GM12801 (cell line): ENCODE results near the gene MIA2.

Experiments
- CTCF ChIP-seq: IDR thresholded peaks from one replicate; pipeline ENCODE4 v1.5.1; 2011; ENCODE audit warnings: control low read depth; ENCODE audit not compliant: insufficient read length; ENCODE audit errors: extremely low read depth

Gene MIA2

GRCh38 chr14:39406560-39406959 lies 172.8 kb downstream of the MIA2 start:
- TF ChIP-seq CTCF, result no peak

DNA sequence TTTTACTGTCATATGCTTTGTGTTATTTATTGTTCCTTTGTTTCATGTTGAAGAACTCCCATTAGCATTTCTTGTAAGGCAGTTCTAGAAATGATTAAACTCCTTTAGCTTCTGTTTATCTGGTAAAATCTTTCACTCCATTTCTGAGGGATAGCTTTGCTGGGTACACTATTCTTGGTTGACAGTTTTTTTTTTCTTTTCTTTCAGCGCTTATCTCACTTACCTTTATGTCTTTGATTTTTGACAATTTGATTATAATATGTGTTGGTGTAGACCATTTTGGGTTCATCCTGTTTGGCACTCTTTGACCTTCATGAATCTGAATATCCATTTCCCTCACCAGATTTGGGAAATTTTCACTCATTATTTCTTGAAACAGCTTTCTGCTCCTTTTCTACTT lies 182.4 kb downstream of the MIA2 start:
- no peak for TF ChIP-seq CTCF

- no peak for TF ChIP-seq CTCF
These were observed 183.3 kb downstream of the MIA2 start for GRCh38 chr14:39417014-39417413.

DNA sequence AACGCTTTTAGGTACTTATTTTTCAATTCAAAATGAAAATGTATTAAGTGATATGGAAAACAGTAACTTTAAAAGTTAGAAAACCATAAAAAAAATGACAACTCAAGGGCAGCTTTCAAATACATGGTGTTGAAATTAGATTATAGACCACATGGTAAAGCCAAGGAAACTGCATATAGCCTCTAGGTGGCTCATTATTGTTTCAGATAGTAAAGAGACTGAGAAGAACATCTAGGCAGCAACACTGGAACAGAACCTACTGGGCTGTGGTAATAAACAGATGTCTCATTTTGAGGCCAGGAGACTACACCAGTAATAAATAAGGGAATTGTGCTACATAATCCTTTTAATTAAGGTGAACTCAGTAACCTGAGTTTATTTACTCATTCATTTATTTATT lies 185.6 kb downstream of the MIA2 start:
- TF ChIP-seq CTCF, result no peak

DNA sequence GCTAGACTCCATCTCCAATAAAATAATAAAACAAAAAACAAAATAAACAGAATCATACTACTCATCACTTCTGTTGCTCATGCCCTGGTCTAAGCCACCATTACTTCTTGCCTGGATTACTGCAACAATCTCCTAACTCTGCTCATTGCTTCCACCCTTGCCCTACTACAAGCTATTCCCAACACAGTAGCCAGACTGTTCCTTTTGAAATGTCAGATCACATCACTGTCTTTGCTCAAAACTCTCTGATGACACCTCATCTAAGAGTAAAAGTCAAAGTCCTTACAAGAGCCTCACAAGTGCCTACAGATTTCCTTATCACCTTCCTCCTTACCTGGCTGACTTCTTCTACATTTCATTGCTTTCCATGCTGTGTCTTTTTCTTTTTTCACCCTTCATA lies 188.5 kb downstream of the MIA2 start:
- TF ChIP-seq CTCF, result no peak

DNA sequence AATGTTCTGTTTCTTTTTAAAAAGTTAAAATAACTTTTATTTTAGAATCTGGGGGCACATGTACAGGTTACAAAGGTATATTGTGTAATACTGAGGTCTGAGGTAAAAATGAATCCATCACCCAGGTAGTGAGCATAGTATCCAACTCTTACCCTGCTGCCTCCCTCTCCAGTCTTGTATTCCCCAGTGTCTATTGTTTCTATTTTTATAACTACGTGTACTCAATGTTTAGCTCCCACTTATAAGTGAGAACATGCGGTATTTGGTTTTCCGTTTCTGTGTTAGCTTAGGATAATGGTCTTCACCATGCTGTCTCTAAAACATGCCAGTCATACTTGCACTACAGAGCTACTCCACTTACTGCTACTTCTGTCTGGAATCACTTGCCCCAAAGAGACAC lies 190.1 kb downstream of the MIA2 start:
- no peak for TF ChIP-seq CTCF

DNA sequence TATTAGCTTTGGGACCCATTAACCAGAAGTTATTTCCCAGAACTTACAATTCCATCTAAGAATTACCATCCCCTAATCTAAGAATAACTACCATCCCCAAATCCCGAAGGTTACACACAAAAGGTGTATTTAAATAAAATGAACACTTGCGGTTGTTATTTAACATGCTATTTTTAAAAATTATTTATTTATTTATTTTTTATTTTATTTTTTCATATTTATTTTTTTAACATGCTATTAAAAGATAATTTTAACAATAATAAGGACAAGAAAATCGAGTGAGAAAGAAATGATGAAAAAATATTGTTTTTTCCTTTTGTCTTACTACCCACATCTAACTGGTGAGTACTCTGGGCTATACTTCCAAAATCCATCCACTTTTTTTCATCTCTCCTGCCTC lies 192.2 kb downstream of the MIA2 start:
- no peak for TF ChIP-seq CTCF

DNA sequence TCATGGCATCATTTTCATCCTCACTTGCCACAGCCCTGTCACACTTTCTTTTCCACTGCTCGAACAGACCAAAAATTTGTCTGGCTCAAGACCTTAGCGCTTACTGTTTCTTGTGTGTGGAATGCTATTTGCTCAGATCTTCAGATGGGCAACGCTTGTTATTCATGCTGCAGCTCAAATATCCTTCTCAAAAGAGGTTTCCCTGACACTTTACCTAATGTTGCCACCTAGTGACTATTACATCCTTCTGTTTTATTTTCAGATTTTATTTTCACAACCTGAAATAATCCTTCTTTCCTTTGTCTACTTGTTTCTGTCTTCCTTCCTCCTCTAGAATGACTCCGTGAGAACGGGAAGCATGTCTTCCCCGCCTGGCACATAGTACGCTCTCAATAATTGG lies 192.9 kb downstream of the MIA2 start:
- no peak for TF ChIP-seq CTCF
